GM23248 (cell line): Measurements from ENCODE around the gene APC2. TPM values are rescaled to one million over a fixed set of nuclear protein-coding genes. Genes with fewer than 3 reads are reported as not detected.

Experiments used
- DNase-seq: peaks from one replicate; pipeline ENCODE4 v3.0.0-alpha.2; 2015
- H2AFZ ChIP-seq: fragments of 200-600 bp; sonication (generic); 2 replicates; pipeline ENCODE4 v1.6.1; 2016; ENCODE audit warnings: antibody characterized with exemption
- H3F3A ChIP-seq: fragments of 200-600 bp; sonication (generic); 2 replicates; pipeline ENCODE4 v1.6.1; 2016; ENCODE audit warnings: mild to moderate bottlenecking, antibody characterized with exemption, mixed run types; ENCODE audit not compliant: insufficient read depth
- H3K27ac ChIP-seq: fragments of 200-600 bp; sonication (generic); 2 replicates; pipeline ENCODE4 v1.5.1; 2016; ENCODE audit warnings: mild to moderate bottlenecking
- H3K27me3 ChIP-seq: fragments of 200-600 bp; sonication (generic); replicated peaks from 2 replicates; pipeline ENCODE4 v1.6.1; 2016; ENCODE audit warnings: mild to moderate bottlenecking; ENCODE audit not compliant: insufficient read depth
- H3K36me3 ChIP-seq: fragments of 200-600 bp; sonication (generic); 2 replicates; pipeline ENCODE4 v1.6.1; 2016; ENCODE audit warnings: low read depth, mild to moderate bottlenecking
- H3K4me1 ChIP-seq: fragments of 200-600 bp; sonication (generic); 2 replicates; pipeline ENCODE4 v1.6.1; 2016; ENCODE audit warnings: mild to moderate bottlenecking; ENCODE audit not compliant: insufficient read depth
- H3K4me2 ChIP-seq: fragments of 200-600 bp; sonication (generic); one replicate; pipeline ENCODE4 v1.6.1; 2016; ENCODE audit warnings: mild to moderate bottlenecking; ENCODE audit not compliant: unreplicated experiment
- H3K4me3 ChIP-seq: fragments of 200-600 bp; sonication (generic); 2 replicates; pipeline ENCODE4 v1.5.1; 2016; ENCODE audit warnings: mild to moderate bottlenecking
- H3K79me2 ChIP-seq: fragments of 200-600 bp; sonication (generic); 2 replicates; pipeline ENCODE4 v1.6.1; 2016; ENCODE audit warnings: mild to moderate bottlenecking; ENCODE audit not compliant: insufficient read depth
- H3K9ac ChIP-seq: fragments of 200-600 bp; sonication (generic); 2 replicates; pipeline ENCODE4 v1.6.1; 2016; ENCODE audit warnings: mild to moderate bottlenecking
- H3K9me2 ChIP-seq: fragments of 200-600 bp; sonication (generic); 2 replicates; pipeline ENCODE4 v1.6.1; 2016; ENCODE audit warnings: mixed run types, mild to moderate bottlenecking, moderate library complexity; ENCODE audit not compliant: insufficient read depth
- H3K9me3 ChIP-seq: fragments of 200-600 bp; sonication (generic); one replicate; pipeline ENCODE4 v1.6.1; 2017; ENCODE audit warnings: low read depth
- H4K20me1 ChIP-seq: fragments of 200-600 bp; sonication (generic); 2 replicates; pipeline ENCODE4 v1.6.0; 2016; ENCODE audit not compliant: insufficient read depth
- EZH2 ChIP-seq: fragments of 200-600 bp; sonication (generic); IDR thresholded peaks from 2 replicates; pipeline ENCODE4 v1.6.1; 2018; ENCODE audit warnings: antibody characterized with exemption, mild to moderate bottlenecking; ENCODE audit not compliant: insufficient read depth, poor library complexity, severe bottlenecking
- EZH2phosphoT487 ChIP-seq: fragments of 200-600 bp; sonication (generic); IDR thresholded peaks from 2 replicates; pipeline ENCODE4 v1.6.1; 2018; ENCODE audit warnings: antibody characterized with exemption, moderate library complexity, mild to moderate bottlenecking, low read depth; ENCODE audit not compliant: insufficient read depth
- WGBS, 2 experiments: methylation state at CpG; one replicate each; pipeline ENCODE4 v1.1.6; 2015 to 2017; ENCODE audit warnings: low lambda C conversion rate in 2 of 2, low coverage in 1 of 2; ENCODE audit errors: missing lambda C conversion rate in 2 of 2; 5-methylcytosine and 5-hydroxymethylcytosine counted together
- in situ Hi-C: fragments of 300-500 bp; cut with MboI; formaldehyde crosslinking; loops from 2 replicates; pipeline ENCODE4 v1.15.0; 2020
- polyA plus RNA-seq: library from polyadenylated mRNA; unstranded; fragments of >200 nt; fragmentation: Nextera tagmentation; extraction: Ambion mirVana; gene quantifications from 2 replicates; pipeline ENCODE4 v1.2.1, GENCODE V29; 2016
- total RNA-seq: library from RNA; depleted of rRNA; stranded (reverse); fragments of >200 nt; shearing (Covaris generic); gene quantifications from 2 replicates; pipeline ENCODE4 v1.2.3, GENCODE V29; 2014

The APC2 gene
- total and polyA plus RNA-seq, 2 experiments from 2014 or later = 0.10 to 0.11 TPM

- TF ChIP-seq EZH2phosphoT487 = no peak
- TF ChIP-seq EZH2 = no peak
- Histone ChIP-seq H3K9ac (peak within 1 kb of the TSS; percentile 73), H3K4me2 (peak within 1 kb of the TSS; percentile 80), H3K27ac (peak within 1 kb of the TSS; percentile 11; the same call in 1 of the 2 replicates), H3F3A (no peaks in the 10 kb centered on the region), H4K20me1 (no peaks in the 10 kb centered on the region), H3K27me3 (no peaks in the 10 kb centered on the region), H3K9me2 (no peaks in the 10 kb centered on the region), H3K36me3 (no peaks in the 10 kb centered on the region), H3K9me3 (no peaks in the 10 kb centered on the region), H3K4me1 (no peaks in the 10 kb centered on the region), H2AFZ (peak within 1 kb of the TSS; percentile 98), H3K79me2 (peaks cover 28% of the 10 kb centered on the region), H3K4me3 (peak within 1 kb of the TSS; percentile 83)
- in situ Hi-C loops = no loop called here
- peak; percentile 98 for DNase-seq
- WGBS, 2 experiments = 2% methylated on average over 55 to 64 of the region's 71 CpGs
Observed at GRCh38 chr19:1478934-1479707, 29.2 kb downstream of the APC2 start, which contains the start of gene C19orf25. Gene C19orf25 (minus strand): TSS chr19:1479215. CDS start chr19:1478903, 312 bp downstream.

GRCh38 chr19:1481224-1481892, 31.4 kb downstream of the APC2 start:
- Histone ChIP-seq H3F3A (no peaks in the 10 kb centered on the region), H3K9ac (no peak overlapping the region), H3K4me3 (no peak overlapping the region), H3K27me3 (no peaks in the 10 kb centered on the region), H2AFZ (no peak overlapping the region), H3K9me2 (no peaks in the 10 kb centered on the region), H3K4me2 (no peak overlapping the region), H3K9me3 (no peaks in the 10 kb centered on the region), H3K27ac (no peak overlapping the region), H3K4me1 (no peaks in the 10 kb centered on the region), H4K20me1 (no peaks in the 10 kb centered on the region), H3K79me2 (peaks cover 25% of the 10 kb centered on the region), H3K36me3 (no peaks in the 10 kb centered on the region)
- in situ Hi-C loops = no loop called here
- TF ChIP-seq EZH2phosphoT487 (no peak), EZH2 (no peak)
- 76 to 77% methylated on average over 26 of the region's 26 CpGs for WGBS, 2 experiments
- no peak for DNase-seq

GRCh38 chr19:1481893-1482360, 32.0 kb downstream of the APC2 start:
- WGBS, 2 experiments = 86 to 89% methylated on average over 16 to 28 of the region's 36 CpGs
- H3K27ac ChIP-seq = no peak overlapping the region
- H2AFZ ChIP-seq = no peak overlapping the region
- H3K36me3 ChIP-seq = no peaks in the 10 kb centered on the region
- H3K9me2 ChIP-seq = no peaks in the 10 kb centered on the region
- peaks cover 20% of the 10 kb centered on the region for H3K79me2 ChIP-seq
- H3K27me3 ChIP-seq = no peaks in the 10 kb centered on the region
- no peaks in the 10 kb centered on the region for H4K20me1 ChIP-seq
- no peak overlapping the region for H3K4me3 ChIP-seq
- no peak overlapping the region for H3K9ac ChIP-seq
- H3K9me3 ChIP-seq = no peaks in the 10 kb centered on the region
- no peak for DNase-seq
- in situ Hi-C loops = no loop called here
- no peak for TF ChIP-seq EZH2phosphoT487
- no peak for TF ChIP-seq EZH2
- no peaks in the 10 kb centered on the region for H3K4me1 ChIP-seq
- no peak overlapping the region for H3K4me2 ChIP-seq
- H3F3A ChIP-seq = no peaks in the 10 kb centered on the region

DNA sequence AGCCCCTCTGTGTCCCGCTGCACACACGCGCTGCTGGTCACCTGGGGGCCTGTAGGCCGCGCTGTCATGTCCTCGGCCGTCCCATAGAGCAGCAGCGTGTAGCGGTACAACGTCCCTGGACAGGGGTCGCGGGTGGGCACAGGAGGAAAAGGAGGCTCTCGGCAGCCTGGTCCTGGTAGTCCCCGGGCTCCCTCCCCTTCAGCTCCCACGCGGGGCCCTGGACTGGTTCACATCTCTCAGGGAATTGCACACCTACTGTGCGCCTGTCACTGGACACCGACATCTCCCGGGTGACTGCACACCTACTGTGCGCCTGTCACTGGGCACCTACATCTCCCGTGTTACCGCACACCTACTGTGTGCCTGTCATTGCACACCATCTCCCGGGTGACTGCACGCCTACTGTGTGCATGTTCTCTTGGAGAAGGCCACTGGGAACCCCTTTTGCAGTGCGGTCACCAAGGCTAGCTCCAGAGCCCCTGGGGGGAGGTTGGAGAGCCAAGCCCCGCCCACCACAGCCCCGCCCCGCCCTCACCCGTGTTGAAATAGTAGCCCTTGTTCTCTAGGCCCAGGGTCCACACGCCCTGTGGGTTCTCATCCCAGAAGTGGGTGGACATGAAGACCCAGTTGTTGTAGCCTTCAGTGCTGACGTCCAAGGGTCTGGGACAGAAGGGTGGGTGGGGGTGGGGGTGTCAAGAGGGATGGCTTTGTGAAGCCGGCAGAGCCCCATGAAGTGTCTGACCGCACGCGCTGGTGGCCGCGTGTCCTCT, 32.6 kb downstream of the APC2 start:
- Histone ChIP-seq H3K4me2 (no peak overlapping the region), H4K20me1 (no peaks in the 10 kb centered on the region), H3K9me3 (no peaks in the 10 kb centered on the region), H3K9me2 (no peaks in the 10 kb centered on the region), H3K27me3 (no peaks in the 10 kb centered on the region), H3K36me3 (no peaks in the 10 kb centered on the region), H3K4me1 (no peaks in the 10 kb centered on the region), H3K79me2 (peaks cover 14% of the 10 kb centered on the region), H3K27ac (no peak overlapping the region), H2AFZ (no peak overlapping the region), H3F3A (no peaks in the 10 kb centered on the region), H3K4me3 (no peak overlapping the region), H3K9ac (no peak overlapping the region)
- in situ Hi-C loops = no loop called here
- WGBS, 2 experiments = 75 to 81% methylated on average over 34 to 37 of the region's 37 CpGs
- no peak for DNase-seq
- TF ChIP-seq EZH2phosphoT487 (no peak), EZH2 (no peak)
